ENCODE data around the gene FSTL4. TPM values are rescaled to one million over a fixed set of nuclear protein-coding genes. Genes with fewer than 3 reads are reported as not detected.

The FSTL4 gene
- total and polyA plus RNA-seq, 4 donors, result 0.02 to 0.18 TPM; not detected in 2

- TF ChIP-seq REST (IDR thresholded peaks at IDR 0.05), result no peak
- TF ChIP-seq YY1 (IDR thresholded peaks at IDR 0.05), result no peak
- TF ChIP-seq ZBTB33 (IDR thresholded peaks at IDR 0.05), result no peak
Measured at GRCh38 chr5:133599600-133599999, 12.7 kb downstream of the FSTL4 start (continued).

GRCh38 chr5:133599044-133599443 is 13.3 kb downstream of the FSTL4 start:
- Histone ChIP-seq H3K27me3 (ENCODE audit: control insufficient read depth in 4 of 4, insufficient read depth in 4 of 4, low read length in 3 of 4) (no peaks in the 10 kb centered on the region), H3K4me1 (ENCODE audit: control insufficient read depth in 4 of 4, insufficient read depth in 4 of 4, low read length in 3 of 4) (no peaks in the 10 kb centered on the region), H3K27ac (ENCODE audit: low read depth in 1 of 2, low read length in 2 of 2) (no peak overlapping the region), H3K4me3 (ENCODE audit: low read depth in 1 of 3, low read length in 3 of 3) (no peak overlapping the region), H3K9ac (ENCODE audit: low read depth in 1 of 2, low read length in 2 of 2) (no peak overlapping the region), H3K36me3 (ENCODE audit: control insufficient read depth in 4 of 4, insufficient read depth in 3 of 4, low read depth in 1 of 4, low read length in 3 of 4) (no peaks in the 10 kb centered on the region), H3K9me3 (ENCODE audit: control insufficient read depth in 4 of 4, low read length in 3 of 4) (no peaks in the 10 kb centered on the region)
- WGBS, result 90% methylated on average over 8 of the region's 8 CpGs
- TF ChIP-seq MAX (IDR thresholded peaks at IDR 0.05) (no peak), REST (IDR thresholded peaks at IDR 0.05) (no peak), GABPA (IDR thresholded peaks at IDR 0.05 in 1 of 2, conservative IDR thresholded peaks at IDR 0.05 in 1 of 2) (no peak), JUND (IDR thresholded peaks at IDR 0.05) (no peak), YY1 (IDR thresholded peaks at IDR 0.05) (no peak), EGR1 (IDR thresholded peaks at IDR 0.05; ENCODE audit: low read depth in 2 of 2) (no peak), TAF1 (conservative IDR thresholded peaks at IDR 0.05) (no peak), ZBTB33 (IDR thresholded peaks at IDR 0.05) (no peak), CTCF (IDR thresholded peaks at IDR 0.05; ENCODE audit: low read depth, low read length, missing input control) (no peak), NR2F2 (IDR thresholded peaks at IDR 0.05) (no peak), HNF4G (IDR thresholded peaks at IDR 0.05) (no peak), SP1 (IDR thresholded peaks at IDR 0.05) (no peak), HNF4A (conservative IDR thresholded peaks at IDR 0.05) (no peak), RXRA (IDR thresholded peaks at IDR 0.05) (no peak), FOXA1 (IDR thresholded peaks at IDR 0.05) (no peak), RAD21 (IDR thresholded peaks at IDR 0.05) (no peak), FOXA2 (IDR thresholded peaks at IDR 0.05) (no peak)
- no peak for DNase-seq (ENCODE audit: low spot score)

All from liver (tissue), 9 donors.